GM13976 (cell line): ENCODE results near the gene AMZ1.

Experiments
- DNase-seq: peaks from one replicate; pipeline ENCODE4 v3.0.0; 2012; ENCODE audit warnings: low spot score
- in situ Hi-C: fragments of 300-500 bp; cut with MboI; formaldehyde crosslinking; loops from one replicate; pipeline ENCODE4 v1.12.0; 2022; ENCODE audit warnings: low sequenced_read_pairs, mixed read lengths, inconsistent platforms; ENCODE audit not compliant: unreplicated experiment
- TF ChIP-seq, protein P1 (sequence below): IDR thresholded peaks from 2 replicates; pipeline ENCODE4 v1.5.1; 2012; ENCODE audit warnings: borderline replicate concordance, mild to moderate bottlenecking; ENCODE audit not compliant: insufficient read depth; ENCODE audit errors: extremely low read depth, missing control alignments, control extremely low read depth

The AMZ1 gene

DNA sequence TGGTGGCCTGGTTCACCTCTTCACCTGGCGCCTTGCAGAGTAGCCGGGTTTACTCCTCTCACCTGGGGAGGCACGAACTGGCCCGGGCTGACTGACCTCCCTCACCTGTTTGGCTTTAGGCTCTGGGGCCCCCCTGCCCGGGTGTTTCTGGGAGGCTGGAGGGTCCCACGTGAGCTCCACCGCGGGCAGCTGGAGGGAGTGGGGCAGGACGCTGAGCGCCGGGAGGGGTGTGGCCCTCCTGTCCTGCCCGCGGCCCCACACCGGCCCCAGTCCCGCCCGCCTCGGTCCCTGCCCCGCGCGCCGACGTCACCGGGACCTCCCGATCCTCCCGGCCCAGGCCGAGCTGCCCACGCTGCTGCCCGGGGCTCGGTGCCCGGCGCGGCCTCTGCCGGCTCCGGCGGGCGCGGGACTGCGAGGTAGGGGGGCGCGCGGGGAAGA is at the start of gene AMZ1:
Gene AMZ1, plus strand, starts transcription at position 322 of the 438 bp plus-strand sequence. CDS start 12,250 bp downstream, outside the sequence.
- in situ Hi-C loops: no loop called here
- no peak for DNase-seq
- TF ChIP-seq, protein P1, sequence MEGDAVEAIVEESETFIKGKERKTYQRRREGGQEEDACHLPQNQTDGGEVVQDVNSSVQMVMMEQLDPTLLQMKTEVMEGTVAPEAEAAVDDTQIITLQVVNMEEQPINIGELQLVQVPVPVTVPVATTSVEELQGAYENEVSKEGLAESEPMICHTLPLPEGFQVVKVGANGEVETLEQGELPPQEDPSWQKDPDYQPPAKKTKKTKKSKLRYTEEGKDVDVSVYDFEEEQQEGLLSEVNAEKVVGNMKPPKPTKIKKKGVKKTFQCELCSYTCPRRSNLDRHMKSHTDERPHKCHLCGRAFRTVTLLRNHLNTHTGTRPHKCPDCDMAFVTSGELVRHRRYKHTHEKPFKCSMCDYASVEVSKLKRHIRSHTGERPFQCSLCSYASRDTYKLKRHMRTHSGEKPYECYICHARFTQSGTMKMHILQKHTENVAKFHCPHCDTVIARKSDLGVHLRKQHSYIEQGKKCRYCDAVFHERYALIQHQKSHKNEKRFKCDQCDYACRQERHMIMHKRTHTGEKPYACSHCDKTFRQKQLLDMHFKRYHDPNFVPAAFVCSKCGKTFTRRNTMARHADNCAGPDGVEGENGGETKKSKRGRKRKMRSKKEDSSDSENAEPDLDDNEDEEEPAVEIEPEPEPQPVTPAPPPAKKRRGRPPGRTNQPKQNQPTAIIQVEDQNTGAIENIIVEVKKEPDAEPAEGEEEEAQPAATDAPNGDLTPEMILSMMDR: no peak

DNA sequence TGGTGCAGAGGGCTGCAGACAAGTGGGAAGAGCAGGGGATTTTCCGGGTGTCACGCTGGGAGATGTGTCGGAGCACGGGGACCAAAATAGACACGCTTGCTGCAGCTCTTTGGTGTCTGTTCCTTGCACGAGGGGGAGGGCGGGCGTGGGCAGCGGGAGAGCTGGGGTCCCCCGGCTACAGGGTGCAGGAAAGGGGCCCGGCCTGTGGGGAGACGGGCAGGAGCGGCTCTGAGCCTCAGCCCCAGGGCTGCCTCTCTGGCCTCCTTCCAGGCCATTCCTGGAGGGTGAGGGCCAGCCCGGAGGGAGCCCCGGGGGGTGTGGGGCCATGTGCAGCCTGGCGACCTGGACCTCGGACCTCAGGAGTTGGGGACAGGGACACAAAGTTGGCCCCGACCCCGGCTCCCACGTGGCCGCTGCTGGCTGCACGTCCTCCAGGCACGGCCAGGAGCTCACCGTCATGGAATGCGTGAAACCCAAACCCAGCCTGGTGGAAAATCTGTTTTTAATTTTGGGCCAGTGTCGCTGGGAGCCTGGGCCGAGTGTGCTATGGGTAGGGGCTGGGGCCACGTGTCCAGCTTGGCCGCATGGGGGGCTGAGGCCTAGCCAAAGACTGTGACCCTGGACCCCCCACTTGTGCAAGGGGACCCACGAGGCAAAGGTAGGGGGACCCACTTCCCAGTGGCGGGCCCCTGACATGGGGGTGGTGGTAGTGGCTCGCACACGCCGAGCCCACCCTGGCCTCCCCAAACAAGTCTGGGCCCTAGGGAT is 49.6 kb upstream of the AMZ1 start:
- TF ChIP-seq, protein P1: no peak
- DNase-seq: no peak
- in situ Hi-C loops: no loop called here

GRCh38 chr7:2639181-2639681 is 48.8 kb upstream of the AMZ1 start:
- TF ChIP-seq, protein P1: no peak
- DNase-seq: no peak
- in situ Hi-C loops: no loop called here

- in situ Hi-C loops: no loop called here
- TF ChIP-seq, protein P1: no peak
- DNase-seq: no peak
These were observed 48.1 kb upstream of the AMZ1 start for GRCh38 chr7:2639695-2640481.

DNA sequence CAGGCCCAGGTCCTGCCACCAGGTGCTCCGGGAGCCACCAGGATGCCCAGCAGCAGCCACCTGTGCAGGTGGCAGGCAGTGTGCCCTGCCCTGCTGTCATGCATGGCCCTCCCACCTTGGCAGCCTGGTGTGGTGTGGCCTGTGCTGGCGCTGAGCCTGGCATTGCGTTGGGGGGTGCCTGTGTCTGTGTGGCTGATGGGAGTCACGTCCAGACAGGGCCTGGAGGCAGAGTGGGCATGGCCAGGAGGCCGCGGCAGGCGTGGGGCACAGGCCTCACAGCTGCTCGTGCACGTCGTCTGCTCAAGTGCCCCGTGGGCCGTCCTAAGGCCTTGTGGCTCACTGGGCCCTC is 47.5 kb upstream of the AMZ1 start:
- in situ Hi-C loops: no loop called here
- DNase-seq: no peak

GRCh38 chr7:2640846-2641316 is 47.1 kb upstream of the AMZ1 start:
- TF ChIP-seq, protein P1: no peak
- in situ Hi-C loops: no loop called here
- DNase-seq: no peak

More for the DNA sequence above, 47.5 kb upstream of the AMZ1 start:
- TF ChIP-seq, protein P1: no peak
